Measurements from ENCODE around the gene ZNF341.

Gene ZNF341

DNA sequence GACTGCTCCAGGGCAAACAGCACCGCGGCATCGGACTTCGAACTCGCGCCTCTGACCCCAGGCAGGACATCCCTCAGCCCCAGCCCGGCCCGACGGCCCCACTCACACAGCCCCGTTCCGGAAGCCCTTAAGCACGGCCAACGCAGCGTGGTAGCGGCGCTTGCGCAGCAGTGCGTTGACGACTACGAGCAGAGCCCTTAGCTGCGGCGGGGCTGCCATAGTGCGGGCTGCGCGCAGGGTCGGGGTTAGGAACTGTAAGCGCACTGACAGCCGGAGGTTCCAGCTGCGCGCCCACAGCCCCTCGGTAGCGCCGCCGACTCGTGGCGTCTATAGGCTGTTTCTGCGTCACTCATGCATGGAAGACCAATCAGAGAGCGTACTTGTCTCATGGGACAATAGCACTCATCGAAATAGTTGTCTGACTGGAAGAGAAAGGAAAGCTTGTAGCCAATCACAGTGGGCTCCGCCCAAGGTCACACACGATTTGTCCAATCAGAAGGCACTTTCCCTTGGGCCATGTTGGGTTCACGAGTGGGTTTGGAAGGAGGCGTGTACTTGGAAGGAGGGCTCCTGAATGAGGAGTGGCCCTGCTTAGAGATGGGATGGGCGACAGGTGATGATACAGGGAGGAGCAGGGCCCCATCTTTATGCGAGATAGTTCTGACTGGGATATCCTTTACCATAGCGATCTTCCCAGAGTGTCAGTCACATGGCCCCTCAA lies 11.6 kb upstream of the ZNF341 start, which contains the start of gene PXMP4 (continued):
- TF ChIP-seq KLF16 (tag by site-specific recombination; IDR thresholded peaks at IDR 0.05) (no peak), KLF1 (tag by site-specific recombination; IDR thresholded peaks at IDR 0.05) (peak; percentile 57), KLF9 (tag by site-specific recombination; IDR thresholded peaks at IDR 0.05; ENCODE audit: low read depth) (peak; percentile 83), ZNF521 (tag by site-specific recombination; IDR thresholded peaks at IDR 0.05) (no peak), ZNF777 (tag by site-specific recombination; IDR thresholded peaks at IDR 0.05; ENCODE audit: borderline replicate concordance) (no peak), ZNF140 (tag by site-specific recombination; IDR thresholded peaks at IDR 0.05) (no peak), ZNF654 (tag by site-specific recombination; IDR thresholded peaks at IDR 0.05; ENCODE audit: low read depth) (no peak), ZNF585B (tag by site-specific recombination; IDR thresholded peaks at IDR 0.05) (no peak), ZNF555 (tag by site-specific recombination; conservative IDR thresholded peaks at IDR 0.05) (no peak), ZBTB20 (tag by site-specific recombination; IDR thresholded peaks at IDR 0.05) (no peak), ZNF114 (tag by site-specific recombination; IDR thresholded peaks at IDR 0.05) (no peak), ZNF350 (tag by site-specific recombination; IDR thresholded peaks at IDR 0.05) (no peak), GLIS2 (tag by site-specific recombination; IDR thresholded peaks at IDR 0.05) (0 out of 2 replicates have a peak, but pooled peaks have one; percentile 15), ZNF596 (tag by site-specific recombination; IDR thresholded peaks at IDR 0.05) (no peak), ZNF366 (tag by site-specific recombination; conservative IDR thresholded peaks at IDR 0.05) (no peak), ZBTB21 (tag by site-specific recombination; IDR thresholded peaks at IDR 0.05) (no peak), BCL11A (tag by site-specific recombination; IDR thresholded peaks at IDR 0.05; ENCODE audit: low read depth) (no peak), ZXDB (tag by site-specific recombination; IDR thresholded peaks at IDR 0.05) (peak; percentile 72)
- TF ChIP-seq, protein P1, sequence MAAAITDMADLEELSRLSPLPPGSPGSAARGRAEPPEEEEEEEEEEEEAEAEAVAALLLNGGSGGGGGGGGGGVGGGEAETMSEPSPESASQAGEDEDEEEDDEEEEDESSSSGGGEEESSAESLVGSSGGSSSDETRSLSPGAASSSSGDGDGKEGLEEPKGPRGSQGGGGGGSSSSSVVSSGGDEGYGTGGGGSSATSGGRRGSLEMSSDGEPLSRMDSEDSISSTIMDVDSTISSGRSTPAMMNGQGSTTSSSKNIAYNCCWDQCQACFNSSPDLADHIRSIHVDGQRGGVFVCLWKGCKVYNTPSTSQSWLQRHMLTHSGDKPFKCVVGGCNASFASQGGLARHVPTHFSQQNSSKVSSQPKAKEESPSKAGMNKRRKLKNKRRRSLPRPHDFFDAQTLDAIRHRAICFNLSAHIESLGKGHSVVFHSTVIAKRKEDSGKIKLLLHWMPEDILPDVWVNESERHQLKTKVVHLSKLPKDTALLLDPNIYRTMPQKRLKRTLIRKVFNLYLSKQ (tag by site-specific recombination; IDR thresholded peaks at IDR 0.05; ENCODE audit: borderline replicate concordance): no peak
- TF ChIP-seq, protein P2, sequence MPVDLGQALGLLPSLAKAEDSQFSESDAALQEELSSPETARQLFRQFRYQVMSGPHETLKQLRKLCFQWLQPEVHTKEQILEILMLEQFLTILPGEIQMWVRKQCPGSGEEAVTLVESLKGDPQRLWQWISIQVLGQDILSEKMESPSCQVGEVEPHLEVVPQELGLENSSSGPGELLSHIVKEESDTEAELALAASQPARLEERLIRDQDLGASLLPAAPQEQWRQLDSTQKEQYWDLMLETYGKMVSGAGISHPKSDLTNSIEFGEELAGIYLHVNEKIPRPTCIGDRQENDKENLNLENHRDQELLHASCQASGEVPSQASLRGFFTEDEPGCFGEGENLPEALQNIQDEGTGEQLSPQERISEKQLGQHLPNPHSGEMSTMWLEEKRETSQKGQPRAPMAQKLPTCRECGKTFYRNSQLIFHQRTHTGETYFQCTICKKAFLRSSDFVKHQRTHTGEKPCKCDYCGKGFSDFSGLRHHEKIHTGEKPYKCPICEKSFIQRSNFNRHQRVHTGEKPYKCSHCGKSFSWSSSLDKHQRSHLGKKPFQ (tag by site-specific recombination; IDR thresholded peaks at IDR 0.05): no peak
- TF ChIP-seq, protein P3, sequence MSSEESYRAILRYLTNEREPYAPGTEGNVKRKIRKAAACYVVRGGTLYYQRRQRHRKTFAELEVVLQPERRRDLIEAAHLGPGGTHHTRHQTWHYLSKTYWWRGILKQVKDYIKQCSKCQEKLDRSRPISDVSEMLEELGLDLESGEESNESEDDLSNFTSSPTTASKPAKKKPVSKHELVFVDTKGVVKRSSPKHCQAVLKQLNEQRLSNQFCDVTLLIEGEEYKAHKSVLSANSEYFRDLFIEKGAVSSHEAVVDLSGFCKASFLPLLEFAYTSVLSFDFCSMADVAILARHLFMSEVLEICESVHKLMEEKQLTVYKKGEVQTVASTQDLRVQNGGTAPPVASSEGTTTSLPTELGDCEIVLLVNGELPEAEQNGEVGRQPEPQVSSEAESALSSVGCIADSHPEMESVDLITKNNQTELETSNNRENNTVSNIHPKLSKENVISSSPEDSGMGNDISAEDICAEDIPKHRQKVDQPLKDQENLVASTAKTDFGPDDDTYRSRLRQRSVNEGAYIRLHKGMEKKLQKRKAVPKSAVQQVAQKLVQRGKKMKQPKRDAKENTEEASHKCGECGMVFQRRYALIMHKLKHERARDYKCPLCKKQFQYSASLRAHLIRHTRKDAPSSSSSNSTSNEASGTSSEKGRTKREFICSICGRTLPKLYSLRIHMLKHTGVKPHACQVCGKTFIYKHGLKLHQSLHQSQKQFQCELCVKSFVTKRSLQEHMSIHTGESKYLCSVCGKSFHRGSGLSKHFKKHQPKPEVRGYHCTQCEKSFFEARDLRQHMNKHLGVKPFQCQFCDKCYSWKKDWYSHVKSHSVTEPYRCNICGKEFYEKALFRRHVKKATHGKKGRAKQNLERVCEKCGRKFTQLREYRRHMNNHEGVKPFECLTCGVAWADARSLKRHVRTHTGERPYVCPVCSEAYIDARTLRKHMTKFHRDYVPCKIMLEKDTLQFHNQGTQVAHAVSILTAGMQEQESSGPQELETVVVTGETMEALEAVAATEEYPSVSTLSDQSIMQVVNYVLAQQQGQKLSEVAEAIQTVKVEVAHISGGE (tag by site-specific recombination; conservative IDR thresholded peaks at IDR 0.05; ENCODE audit: low read depth): no peak
- TF ChIP-seq, protein P4, sequence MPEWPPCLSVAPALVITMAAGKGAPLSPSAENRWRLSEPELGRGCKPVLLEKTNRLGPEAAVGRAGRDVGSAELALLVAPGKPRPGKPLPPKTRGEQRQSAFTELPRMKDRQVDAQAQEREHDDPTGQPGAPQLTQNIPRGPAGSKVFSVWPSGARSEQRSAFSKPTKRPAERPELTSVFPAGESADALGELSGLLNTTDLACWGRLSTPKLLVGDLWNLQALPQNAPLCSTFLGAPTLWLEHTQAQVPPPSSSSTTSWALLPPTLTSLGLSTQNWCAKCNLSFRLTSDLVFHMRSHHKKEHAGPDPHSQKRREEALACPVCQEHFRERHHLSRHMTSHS (tag by site-specific recombination; IDR thresholded peaks at IDR 0.05): no peak
- TF ChIP-seq, protein P5, sequence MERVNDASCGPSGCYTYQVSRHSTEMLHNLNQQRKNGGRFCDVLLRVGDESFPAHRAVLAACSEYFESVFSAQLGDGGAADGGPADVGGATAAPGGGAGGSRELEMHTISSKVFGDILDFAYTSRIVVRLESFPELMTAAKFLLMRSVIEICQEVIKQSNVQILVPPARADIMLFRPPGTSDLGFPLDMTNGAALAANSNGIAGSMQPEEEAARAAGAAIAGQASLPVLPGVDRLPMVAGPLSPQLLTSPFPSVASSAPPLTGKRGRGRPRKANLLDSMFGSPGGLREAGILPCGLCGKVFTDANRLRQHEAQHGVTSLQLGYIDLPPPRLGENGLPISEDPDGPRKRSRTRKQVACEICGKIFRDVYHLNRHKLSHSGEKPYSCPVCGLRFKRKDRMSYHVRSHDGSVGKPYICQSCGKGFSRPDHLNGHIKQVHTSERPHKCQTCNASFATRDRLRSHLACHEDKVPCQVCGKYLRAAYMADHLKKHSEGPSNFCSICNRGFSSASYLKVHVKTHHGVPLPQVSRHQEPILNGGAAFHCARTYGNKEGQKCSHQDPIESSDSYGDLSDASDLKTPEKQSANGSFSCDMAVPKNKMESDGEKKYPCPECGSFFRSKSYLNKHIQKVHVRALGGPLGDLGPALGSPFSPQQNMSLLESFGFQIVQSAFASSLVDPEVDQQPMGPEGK (tag by site-specific recombination; IDR thresholded peaks at IDR 0.05): peak; percentile 52
- TF ChIP-seq, protein P6, sequence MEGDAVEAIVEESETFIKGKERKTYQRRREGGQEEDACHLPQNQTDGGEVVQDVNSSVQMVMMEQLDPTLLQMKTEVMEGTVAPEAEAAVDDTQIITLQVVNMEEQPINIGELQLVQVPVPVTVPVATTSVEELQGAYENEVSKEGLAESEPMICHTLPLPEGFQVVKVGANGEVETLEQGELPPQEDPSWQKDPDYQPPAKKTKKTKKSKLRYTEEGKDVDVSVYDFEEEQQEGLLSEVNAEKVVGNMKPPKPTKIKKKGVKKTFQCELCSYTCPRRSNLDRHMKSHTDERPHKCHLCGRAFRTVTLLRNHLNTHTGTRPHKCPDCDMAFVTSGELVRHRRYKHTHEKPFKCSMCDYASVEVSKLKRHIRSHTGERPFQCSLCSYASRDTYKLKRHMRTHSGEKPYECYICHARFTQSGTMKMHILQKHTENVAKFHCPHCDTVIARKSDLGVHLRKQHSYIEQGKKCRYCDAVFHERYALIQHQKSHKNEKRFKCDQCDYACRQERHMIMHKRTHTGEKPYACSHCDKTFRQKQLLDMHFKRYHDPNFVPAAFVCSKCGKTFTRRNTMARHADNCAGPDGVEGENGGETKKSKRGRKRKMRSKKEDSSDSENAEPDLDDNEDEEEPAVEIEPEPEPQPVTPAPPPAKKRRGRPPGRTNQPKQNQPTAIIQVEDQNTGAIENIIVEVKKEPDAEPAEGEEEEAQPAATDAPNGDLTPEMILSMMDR (tag by site-specific recombination; IDR thresholded peaks at IDR 0.05): no peak
- TF ChIP-seq, protein P7, sequence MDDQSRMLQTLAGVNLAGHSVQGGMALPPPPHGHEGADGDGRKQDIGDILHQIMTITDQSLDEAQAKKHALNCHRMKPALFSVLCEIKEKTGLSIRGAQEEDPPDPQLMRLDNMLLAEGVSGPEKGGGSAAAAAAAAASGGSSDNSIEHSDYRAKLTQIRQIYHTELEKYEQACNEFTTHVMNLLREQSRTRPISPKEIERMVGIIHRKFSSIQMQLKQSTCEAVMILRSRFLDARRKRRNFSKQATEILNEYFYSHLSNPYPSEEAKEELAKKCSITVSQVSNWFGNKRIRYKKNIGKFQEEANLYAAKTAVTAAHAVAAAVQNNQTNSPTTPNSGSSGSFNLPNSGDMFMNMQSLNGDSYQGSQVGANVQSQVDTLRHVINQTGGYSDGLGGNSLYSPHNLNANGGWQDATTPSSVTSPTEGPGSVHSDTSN (CRISPR knock-in tag; IDR thresholded peaks at IDR 0.05): peak; percentile 92; the same call in 1 of the 2 replicates
- TF ChIP-seq, protein P8, sequence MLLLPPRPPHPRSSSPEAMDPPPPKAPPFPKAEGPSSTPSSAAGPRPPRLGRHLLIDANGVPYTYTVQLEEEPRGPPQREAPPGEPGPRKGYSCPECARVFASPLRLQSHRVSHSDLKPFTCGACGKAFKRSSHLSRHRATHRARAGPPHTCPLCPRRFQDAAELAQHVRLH (tag by site-specific recombination; IDR thresholded peaks at IDR 0.05): no peak; the same call in none of the 2 replicates

Measured in HEK293 (cell line).